GM19238 (cell line): ENCODE measurements around the gene CPNE6.
"Not testable (repeated sequence)": the region's sequence is repeated elsewhere in the genome, so short reads cannot be mapped to it uniquely, and the experiment has no call there.

Experiments
- DNase-seq: peaks from one replicate; pipeline ENCODE4 v3.0.0; 2011; ENCODE audit warnings: low spot score; ENCODE audit not compliant: insufficient read length

The CPNE6 gene

DNA sequence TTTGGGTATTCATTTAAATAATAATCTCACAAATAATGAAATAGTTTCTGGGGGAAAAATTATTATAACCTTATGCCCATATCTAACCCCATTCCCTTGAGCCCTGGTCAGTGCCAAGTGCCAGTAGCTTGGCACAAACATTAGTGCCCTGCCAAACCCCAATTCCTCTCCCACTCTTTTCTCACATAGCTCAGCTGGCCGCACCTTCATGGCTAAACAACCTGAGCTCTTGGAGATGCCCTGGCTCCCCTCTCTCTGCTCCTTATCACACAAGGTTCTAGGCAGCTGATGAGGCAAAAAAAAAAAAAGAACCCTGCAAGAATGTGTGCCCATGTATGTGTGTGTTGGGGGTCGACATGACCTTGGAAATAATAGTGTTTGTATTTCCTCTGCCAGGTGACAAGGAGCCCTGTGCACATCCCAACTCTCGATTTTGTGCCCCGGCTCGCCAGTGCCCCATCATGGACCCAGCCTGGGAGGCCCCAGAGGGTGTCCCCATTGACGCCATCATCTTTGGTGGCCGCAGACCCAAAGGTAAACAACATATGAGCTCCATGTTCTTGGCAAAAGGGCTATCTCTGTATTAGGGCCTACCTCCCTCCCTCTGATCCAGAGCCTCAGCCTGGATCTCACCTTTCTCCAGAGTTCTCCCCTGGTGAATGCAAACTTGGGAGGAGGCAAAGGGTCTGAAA is 31.1 kb downstream of the CPNE6 start:
- no peak for DNase-seq

DNA sequence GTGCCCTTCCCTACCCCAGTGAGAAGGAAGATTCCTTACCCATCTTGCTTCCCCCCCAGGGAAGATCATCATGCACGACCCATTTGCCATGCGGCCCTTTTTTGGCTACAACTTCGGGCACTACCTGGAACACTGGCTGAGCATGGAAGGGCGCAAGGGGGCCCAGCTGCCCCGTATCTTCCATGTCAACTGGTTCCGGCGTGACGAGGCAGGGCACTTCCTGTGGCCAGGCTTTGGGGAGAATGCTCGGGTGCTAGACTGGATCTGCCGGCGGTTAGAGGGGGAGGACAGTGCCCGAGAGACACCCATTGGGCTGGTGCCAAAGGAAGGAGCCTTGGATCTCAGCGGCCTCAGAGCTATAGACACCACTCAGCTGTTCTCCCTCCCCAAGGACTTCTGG is 32.1 kb downstream of the CPNE6 start:
- DNase-seq: no peak

DNA sequence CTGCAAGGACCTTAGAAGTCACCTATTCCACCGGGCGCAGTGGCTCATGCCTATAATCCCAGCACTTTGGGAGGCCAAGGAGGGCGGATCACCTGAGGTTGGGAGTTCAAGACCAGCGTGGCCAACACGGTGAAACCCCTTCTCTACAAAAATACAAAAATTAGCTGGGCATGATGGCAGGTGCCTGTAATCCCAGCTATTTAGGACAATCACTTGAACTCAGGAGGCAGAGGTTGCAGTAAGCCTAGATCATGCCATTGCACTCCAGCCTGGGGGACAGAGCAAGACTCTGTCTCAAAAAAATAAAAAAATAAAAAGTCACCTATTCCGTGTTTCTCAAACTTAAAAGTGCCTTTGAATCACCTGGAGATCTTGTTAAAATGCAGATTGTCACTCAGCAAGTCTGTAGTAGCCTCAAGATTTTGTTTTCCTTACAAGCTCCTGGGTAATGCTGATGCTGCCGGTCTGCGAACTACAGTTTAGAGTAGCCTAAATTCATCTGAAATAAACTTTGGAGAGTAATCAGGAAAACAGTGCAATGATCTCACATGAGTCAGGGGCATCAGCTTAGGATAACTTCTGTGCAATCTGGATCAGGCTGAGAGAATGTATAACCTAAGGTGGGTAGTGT is 34.4 kb downstream of the CPNE6 start:
- DNase-seq: not testable (repeated sequence)

DNA sequence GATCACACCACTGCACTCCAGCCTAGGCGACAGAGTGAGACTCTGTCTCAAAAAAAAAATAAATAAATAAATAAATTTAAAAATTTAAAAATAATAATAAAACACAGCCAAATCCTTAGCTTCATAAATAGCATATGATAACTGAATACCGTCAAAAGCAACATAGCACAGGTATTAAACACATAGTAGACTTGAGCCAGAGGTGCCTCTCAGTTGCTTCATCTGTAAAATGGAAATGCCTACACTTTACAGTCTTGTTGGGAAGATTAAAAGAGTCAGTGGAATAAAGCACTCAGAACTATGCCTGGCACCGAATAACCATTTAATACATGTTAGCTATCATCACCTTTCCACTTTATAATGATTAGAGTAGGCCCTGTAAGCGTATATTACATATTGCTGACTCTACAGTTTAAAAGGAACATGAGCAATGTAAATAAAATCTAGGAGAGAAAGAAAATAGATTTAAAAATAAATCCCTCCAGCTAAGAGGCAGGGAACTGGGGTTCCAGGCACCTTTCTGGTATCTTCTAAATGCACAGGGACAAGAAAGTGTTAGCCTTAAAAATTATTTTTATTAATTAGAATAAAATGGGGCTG is 35.4 kb downstream of the CPNE6 start:
- no peak for DNase-seq

DNA sequence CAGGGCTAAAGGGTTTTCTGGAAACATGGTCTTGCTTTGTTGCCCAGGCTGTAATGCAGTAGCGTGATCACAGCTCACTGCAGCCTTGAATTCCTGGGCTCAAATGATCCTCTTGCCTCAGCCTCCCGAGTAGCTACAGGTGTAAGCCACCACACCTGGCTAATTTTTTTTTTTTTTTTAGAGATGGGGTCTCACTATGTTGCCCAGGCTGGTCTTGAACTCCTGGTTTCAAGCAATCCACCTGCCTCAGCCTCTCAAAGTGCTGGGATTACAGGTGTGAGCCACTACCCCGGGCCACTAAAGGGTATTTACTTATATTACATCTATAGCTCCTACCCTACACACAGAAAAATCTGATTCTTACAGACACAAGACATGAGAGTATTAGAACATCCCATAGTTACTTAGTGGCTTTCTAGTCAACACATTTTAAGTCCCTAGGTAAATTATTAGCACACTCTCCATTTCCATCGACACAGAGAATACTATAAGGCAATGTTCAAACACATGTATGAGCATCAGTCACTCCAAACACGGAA is 37.0 kb downstream of the CPNE6 start:
- DNase-seq: no peak

DNA sequence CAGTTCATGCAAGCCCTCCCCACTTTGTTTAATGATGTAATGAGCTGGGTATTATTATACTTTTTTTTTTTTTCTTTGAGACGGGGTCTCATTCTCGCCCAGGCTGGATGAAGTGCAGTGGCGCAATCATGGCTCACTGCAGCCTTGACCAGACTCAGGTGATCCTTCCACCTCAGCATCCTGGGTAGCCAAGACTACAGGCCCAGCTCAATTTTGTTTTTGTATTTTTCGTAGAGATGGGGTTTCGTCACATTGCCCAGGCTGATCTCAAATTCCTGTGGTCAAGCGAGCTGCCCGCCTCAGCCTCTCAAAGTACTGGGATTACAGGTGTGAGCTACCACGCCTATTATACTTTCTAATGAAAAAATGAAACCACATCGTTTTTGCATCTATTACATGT is 38.7 kb downstream of the CPNE6 start:
- no peak for DNase-seq

DNA sequence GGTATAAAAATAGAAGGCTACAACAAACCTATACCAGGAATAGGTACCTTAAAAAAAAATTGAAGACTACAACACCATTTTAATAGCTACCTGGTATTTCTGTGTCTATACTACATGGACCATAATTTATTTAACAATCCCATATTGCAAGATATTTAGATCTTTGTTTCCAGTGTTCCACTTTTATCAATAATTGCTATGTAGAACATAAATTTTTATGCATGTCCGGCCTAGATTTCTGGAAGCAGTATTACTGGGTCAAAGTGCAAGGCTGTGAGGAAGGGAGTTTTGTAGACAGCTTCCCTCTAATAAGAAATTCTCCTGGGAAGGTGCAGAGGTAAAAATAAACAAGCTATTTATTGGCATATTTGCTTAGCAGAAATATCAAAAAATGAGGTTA is 39.2 kb downstream of the CPNE6 start:
- DNase-seq: no peak

DNA sequence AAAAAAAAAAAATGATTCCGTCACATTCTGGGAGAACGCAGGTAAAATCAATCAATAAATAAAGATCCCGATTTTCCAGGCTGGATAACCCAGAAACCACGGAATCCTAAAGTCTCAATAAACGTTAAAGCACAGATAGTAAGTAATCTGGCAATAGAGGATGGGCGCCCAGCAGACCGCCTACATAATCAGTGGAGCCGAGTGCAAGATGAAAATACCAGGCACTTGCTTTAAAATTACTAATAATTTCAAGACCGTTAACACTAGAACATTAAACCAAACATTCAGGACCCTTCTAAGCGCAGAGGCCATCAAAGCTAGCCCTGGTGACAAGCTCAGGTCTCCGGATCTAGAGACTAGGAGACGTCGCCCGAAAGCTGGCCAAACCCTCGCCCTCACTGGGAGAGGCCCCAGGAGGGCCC is 42.0 kb downstream of the CPNE6 start:
- DNase-seq: no peak

DNA sequence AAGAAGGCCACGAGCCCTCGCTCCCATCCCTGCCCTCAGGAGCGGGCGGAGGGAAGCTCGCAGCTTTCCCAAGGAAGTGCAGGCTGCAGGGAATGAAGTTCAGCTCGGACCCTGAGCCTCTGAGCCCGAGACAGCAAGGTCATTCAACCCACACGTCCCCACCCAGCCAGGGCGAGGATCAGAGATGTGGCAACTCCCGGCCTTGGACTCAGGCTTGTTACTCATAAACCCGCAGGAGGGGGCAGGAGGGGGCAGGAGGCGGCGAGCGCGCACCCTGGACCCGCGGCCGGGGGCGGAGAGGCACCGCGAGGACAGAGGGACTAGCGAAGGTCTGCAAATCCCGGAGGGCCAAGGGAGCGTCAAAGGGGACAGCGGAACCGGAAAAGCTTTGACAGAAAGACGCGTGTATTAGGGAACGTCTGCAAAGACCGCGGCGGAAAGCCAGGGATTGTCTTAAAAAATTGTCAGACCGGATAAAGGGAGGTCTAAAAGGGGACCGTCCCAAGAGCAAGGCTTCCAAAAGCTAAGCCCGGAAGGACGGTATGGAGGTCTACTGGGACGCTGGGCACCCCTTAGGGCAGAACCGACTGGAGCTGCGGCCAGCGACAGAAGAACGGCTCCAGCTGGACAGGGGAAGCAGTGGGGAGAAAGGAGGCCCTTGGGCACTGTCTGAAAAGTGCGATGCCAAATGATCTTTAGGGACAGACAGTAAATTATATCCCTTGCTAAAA is 42.6 kb downstream of the CPNE6 start:
- peak; percentile 61 for DNase-seq

DNA sequence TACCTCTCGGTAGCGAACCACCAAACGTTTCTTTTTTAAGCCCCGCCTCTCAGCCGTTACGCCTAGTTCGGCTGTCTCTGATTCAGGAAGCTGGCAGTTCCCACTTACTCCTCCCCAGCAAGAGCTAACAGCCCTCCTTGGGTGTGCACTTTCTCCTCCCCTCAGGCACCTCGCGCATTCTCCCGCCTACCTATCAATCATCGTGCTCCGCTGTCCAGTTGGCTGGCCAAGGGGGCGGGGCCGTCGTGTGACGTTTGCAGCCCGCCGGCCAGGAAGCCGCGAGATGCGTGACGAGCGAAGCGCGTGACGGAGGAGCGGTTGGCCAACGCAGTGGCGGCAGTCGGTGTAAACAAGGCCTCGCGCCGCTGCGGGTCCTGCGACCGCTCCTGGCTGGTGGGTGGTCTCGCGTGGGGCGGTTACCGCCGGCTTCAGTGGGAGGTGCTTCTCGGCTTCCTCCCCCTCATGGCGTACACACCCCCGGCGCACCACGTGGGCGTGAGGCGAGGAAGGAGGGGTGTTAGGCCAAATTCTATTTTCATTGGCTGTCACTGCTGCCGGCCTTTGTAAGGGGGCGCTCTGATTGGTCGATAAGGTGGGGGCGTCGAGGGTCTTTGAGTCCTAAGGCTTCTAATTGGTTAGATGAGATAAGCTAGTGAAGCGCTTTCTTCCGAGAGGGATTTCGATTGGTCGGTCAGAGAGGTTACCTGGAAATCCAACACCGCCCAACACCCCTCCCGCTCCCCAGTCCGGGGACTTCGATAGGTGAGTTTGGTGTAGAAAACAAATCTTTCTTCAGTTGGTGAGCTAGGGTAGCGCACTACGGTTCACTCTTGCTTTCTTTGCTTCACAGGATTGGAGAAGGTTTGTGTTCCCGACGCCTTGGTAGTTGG is 43.4 kb downstream of the CPNE6 start, which contains the start of the genes DCAF11 and NRL:
TSS of gene DCAF11 (plus strand) at position 246 of the 890 bp plus-strand sequence. CDS start 818 bp downstream, outside the sequence.
TSS of gene NRL (minus strand) at position 418 of the 890 bp plus-strand sequence. CDS start 32,101 bp downstream, outside the sequence.
- DNase-seq: peak; percentile 94

DNA sequence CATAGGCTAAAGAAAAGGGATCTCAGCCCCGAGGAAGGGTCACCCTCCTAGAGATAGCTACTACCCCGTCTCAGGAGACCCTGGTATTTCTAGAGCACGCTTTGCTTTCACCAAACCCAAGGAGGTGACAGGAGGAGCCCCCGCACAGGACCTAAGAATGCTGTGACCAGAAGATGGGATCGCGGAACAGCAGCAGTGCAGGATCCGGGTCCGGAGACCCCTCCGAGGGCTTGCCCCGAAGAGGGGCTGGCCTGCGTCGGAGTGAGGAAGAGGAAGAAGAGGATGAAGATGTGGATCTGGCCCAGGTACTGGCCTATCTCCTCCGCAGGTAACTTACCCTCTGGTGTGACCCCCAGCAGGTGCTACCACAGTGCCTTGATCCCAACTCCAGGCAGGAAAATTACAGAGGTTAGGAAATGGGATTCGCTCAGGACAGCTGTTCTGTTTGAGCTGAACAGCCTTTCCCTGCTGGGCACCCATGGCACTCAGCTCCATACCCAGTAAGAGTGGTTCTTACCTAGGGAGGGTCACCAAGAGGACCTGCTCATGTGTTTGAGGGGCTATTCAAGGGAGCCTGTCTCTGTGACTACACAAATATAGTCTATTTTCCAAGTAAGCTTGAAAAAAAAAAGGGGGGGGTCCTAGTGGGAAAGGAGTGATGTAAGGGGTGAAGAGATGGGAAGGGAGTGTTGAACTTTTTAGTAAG is 44.2 kb downstream of the CPNE6 start:
- no peak for DNase-seq

DNA sequence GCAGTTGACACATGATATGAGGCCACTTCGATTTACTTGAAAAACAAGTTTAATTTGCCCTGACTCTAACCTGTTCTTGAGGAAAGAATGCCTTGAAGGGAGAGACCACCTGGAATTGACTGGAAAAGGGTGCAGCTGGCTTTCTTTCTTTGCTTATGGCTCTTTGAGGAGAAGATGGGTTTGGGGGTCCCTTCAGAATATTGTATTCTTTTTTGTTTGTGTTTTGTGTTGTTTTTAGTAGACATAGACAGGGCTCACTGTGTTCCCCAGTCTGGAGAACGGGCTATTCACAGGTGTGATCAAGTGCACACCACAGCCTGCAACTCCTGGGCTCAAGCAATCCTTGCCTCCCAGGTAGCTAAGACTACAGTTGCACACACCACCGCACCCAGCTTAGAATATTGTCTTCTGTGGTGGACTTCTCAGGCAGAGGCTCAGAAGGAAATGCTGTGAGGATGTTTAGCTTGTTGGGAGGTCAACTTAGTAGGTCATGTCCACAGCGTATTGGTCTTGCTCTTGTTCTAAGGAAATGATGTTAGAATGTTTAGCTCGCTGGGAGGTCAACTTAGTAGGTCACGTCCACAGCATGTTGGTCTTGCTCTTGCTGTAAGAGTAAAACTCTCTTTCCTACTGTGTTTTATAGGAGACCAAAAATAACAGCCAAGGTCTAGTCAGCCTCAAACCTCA is 44.9 kb downstream of the CPNE6 start:
- DNase-seq: no peak

DNA sequence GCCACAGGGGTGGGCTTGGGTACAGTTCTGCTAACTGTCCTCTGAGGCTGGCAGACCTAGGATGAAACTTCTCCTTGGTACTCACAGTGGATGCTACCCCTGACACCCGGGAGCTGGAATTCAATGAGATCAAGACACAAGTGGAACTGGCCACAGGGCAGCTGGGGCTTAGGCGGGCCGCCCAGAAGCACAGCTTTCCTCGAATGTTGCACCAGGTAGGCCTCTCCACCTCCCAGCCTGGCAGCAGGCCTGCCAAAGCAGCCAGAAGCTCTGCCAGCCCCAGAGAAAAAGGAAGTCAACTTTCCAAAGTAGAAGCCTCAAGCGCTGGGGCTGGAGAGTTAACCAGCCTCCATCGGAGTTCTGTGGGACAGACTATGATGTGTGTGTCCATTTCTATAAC is 45.8 kb downstream of the CPNE6 start:
- DNase-seq: no peak

DNA sequence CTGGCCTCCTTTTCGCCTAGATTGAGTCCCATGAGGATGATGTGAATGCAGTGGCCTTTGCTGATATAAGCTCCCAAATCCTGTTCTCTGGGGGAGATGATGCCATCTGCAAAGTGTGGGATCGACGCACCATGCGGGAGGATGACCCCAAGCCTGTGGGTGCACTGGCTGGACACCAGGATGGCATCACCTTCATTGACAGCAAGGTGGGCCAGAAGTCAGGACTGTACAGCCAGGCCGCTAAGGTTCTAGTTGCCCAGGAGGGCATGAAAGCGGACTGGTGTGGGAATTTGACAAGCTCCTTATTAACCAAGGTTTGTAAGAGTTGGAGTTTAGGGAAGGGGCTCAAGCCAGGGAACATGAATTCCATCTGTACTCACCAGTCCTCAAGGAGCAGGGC is 48.3 kb downstream of the CPNE6 start:
- DNase-seq: no peak

DNA sequence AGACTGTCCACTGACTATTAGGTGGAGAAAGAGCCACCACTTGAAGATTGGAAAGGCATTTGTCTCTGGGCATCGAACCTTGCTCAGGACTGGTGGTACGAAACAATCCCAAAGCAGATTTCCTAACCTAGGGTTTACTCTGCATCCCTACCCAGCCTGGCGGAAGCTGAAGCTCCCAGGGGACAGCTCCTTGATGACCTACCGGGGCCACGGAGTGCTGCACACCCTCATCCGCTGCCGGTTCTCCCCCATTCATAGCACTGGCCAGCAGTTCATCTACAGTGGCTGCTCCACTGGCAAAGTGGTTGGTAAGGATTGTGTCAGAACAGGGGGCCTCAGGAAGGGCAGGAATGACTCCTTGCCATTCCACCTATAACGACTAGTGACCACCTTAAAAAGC is 49.8 kb downstream of the CPNE6 start:
- DNase-seq: no peak

DNA sequence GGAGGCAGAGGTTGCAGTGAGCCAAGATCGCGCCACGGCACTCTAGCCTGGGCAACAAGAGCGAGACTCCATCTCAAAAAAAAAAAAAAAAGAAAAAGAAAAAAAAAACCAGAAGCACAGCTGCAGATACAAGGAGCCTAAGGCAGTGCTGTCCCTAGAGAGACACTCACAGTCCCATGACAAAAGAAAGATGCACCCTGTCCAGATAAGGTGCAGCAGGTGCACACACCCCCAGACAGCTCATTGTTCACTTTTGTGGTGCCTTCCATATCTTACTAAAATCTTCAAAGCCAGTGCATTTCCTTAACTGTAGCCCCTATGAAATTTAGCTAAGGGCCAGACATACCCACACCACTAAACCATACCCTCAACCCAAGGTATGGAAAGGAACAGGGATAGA is 51.1 kb downstream of the CPNE6 start:
- no peak for DNase-seq

DNA sequence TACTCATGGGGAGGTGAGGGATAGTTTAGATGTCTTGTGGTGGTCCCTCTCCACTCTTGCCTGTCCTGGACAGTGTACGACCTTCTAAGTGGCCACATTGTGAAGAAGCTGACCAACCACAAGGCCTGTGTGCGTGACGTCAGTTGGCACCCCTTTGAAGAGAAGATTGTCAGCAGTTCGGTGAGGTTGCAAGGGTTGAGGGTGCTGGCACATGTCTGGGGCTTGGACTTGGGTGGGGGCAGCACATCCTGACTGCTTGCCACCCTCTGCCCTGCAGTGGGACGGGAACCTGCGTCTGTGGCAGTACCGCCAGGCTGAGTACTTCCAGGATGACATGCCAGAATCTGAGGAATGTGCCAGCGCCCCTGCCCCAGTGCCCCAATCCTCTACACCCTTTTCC is 51.5 kb downstream of the CPNE6 start:
- no peak for DNase-seq

DNA sequence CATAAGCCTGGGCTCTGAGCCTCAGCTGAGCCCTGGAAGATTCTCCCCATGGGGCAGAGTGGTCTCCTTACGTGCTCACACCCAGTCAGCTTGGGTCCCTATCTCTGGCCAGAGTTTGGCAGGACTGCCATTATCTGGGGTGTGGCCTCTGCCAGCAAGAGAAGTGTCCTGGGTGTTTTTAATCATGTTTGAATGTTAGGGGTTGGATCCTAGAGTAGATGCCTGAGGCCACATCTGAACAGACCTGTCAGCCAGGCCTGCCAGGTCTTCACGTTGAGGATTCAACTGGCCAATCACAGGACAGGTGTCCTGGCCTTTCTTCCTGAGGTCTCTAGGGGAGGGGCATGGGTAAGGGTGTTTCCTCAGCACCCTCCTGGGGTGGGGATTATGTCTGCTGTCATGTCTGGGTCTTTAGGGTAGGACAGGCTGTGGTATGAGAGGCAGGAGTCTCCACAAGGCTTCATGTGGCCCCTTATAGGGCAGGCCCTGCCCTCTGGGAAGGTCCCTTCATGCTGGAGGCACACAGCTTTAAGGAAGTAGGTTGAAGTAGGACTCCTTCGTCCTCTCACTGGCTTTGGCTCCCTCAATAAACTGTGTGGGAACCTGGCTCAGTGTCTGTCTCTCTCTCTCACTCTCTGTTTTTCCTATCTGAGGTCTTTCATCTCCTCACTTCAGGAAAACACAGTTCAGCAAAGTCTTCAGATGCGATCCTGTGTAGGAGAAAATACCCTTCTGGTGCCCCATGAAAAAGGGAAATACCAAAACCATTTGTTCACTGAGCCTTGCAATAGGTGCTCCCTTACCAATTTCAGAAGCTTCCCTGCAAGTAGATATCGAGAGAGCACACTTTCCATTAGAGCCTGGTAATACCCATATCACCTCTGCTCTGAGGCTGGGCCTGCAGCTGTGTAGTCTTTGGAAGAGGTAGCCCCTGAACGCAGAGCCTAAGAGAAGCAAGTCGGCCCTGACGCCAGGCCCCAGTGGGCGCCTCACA is 52.4 kb downstream of the CPNE6 start:
- DNase-seq: no peak
